Keratinocyte (primary cell): ENCODE data around the gene FNIP2. TPM values are rescaled to one million over a fixed set of nuclear protein-coding genes. Genes with fewer than 3 reads are reported as not detected.

Experiments
- DNase-seq: peaks from one replicate; pipeline ENCODE4 v3.0.0-alpha.2; 2011; ENCODE audit warnings: low read depth, missing footprints, low spot score
- FAIRE-seq: peaks from 2 replicates; lab custom pipeline; 2011; peaks lifted over from hg19 to GRCh38; lab: Jason Lieb, UNC
- H2AFZ ChIP-seq: 2 replicates; pipeline ENCODE4 v1.6.0; 2012; ENCODE audit warnings: low read length, control low read depth, inconsistent platforms; ENCODE audit not compliant: control insufficient read depth
- H3K27ac ChIP-seq: 2 replicates; pipeline ENCODE4 v1.5.1; 2011; ENCODE audit warnings: low read length; ENCODE audit not compliant: control insufficient read depth, insufficient read depth
- H3K27me3 ChIP-seq: 3 replicates; pipeline ENCODE4 v1.6.0; 2011; ENCODE audit warnings: low read length; ENCODE audit not compliant: control insufficient read depth, insufficient read depth; ENCODE audit errors: extremely low read depth
- H3K36me3 ChIP-seq, 2 experiments: 2 replicates in 1 of 2; 3 replicates in 1 of 2; pipeline ENCODE4 v1.5.1; 2011; ENCODE audit warnings: low read length in 2 of 2, mild to moderate bottlenecking in 1 of 2; ENCODE audit not compliant: control insufficient read depth in 2 of 2, insufficient read depth in 2 of 2; ENCODE audit errors: extremely low read depth in 1 of 2
- H3K4me1 ChIP-seq: 3 replicates; pipeline ENCODE4 v1.5.1; 2011; ENCODE audit warnings: low read length; ENCODE audit not compliant: control insufficient read depth, insufficient read depth; ENCODE audit errors: extremely low read depth
- H3K4me2 ChIP-seq: 3 replicates; pipeline ENCODE4 v1.6.0; 2011; ENCODE audit warnings: low read depth, low read length; ENCODE audit not compliant: control insufficient read depth, insufficient read depth; ENCODE audit errors: extremely low read depth
- H3K4me3 ChIP-seq, 3 experiments: fragments of 200-600 bp in 1 of 3; sonication (generic) in 1 of 3; 2 replicates in 2 of 3; 3 replicates in 1 of 3; pipeline ENCODE4 v1.5.1; 2011 to 2016; ENCODE audit warnings: low read length in 3 of 3, mild to moderate bottlenecking in 3 of 3, control low read depth in 2 of 3, inconsistent platforms in 1 of 3, low read depth in 1 of 3, mixed read lengths in 1 of 3, mixed run types in 1 of 3, moderate library complexity in 1 of 3; ENCODE audit not compliant: control insufficient read depth in 2 of 3, insufficient read depth in 2 of 3; ENCODE audit errors: extremely low read depth in 1 of 3
- H3K79me2 ChIP-seq: 2 replicates; pipeline ENCODE4 v1.6.0; 2012; ENCODE audit warnings: low read length; ENCODE audit not compliant: control insufficient read depth, insufficient read depth
- H3K9ac ChIP-seq: 3 replicates; pipeline ENCODE4 v1.6.0; 2011; ENCODE audit warnings: low read length; ENCODE audit not compliant: control insufficient read depth, insufficient read depth; ENCODE audit errors: extremely low read depth
- H3K9me1 ChIP-seq: 3 replicates; pipeline ENCODE4 v1.6.0; 2011; ENCODE audit warnings: low read length; ENCODE audit not compliant: control insufficient read depth, insufficient read depth; ENCODE audit errors: extremely low read depth
- H3K9me3 ChIP-seq: 2 replicates; pipeline ENCODE4 v1.5.1; 2012; ENCODE audit warnings: low read depth, low read length; ENCODE audit not compliant: control insufficient read depth
- H4K20me1 ChIP-seq: 3 replicates; pipeline ENCODE4 v1.6.0; 2011; ENCODE audit warnings: low read length; ENCODE audit not compliant: control insufficient read depth, insufficient read depth; ENCODE audit errors: extremely low read depth
- CTCF ChIP-seq, 3 experiments: IDR thresholded peaks in 1 of 3; conservative IDR thresholded peaks in 1 of 3; optimal IDR thresholded peaks in 1 of 3; 2 replicates in 2 of 3; 3 replicates in 1 of 3; pipeline versions ENCODE3 to v1.5.1; 2011; ENCODE audit warnings: low read length in 3 of 3, mild to moderate bottlenecking in 3 of 3, moderate library complexity in 2 of 3, control low read depth in 1 of 3, inconsistent platforms in 1 of 3; ENCODE audit not compliant: insufficient read depth in 2 of 3; ENCODE audit errors: extremely low read depth in 1 of 3
- EZH2 ChIP-seq: IDR thresholded peaks from one replicate; pipeline ENCODE4 v1.6.1; 2012; ENCODE audit warnings: inconsistent platforms, mild to moderate bottlenecking, low read length, moderate library complexity
- dilution Hi-C: fragments of 300-500 bp; cut with MboI; formaldehyde crosslinking; loops from one replicate; pipeline ENCODE4 v1.7.0; 2020; ENCODE audit warnings: low sequenced_read_pairs; ENCODE audit not compliant: extremely low pct_ligation_motif_present
- polyA plus RNA-seq, 5 experiments: library from polyadenylated mRNA; depleted of rRNA in 3 of 5; stranded (reverse) in 3 of 5; stranded (forward) in 1 of 5; unstranded in 1 of 5; fragments of >200 nt; gene quantifications; 1 replicate in 1 of 5; 2 replicates in 3 of 5; 3 replicates in 1 of 5; pipeline versions ENCODE4 v1.2.1 to v1.2.3, GENCODE V29; 2011 to 2012; ENCODE audit warnings: missing spikeins in 2 of 5, low read depth in 1 of 5, low replicate concordance in 1 of 5

FNIP2 gene
- polyA plus RNA-seq, 1 donor (not counting 4 experiments of a cell fraction or from before 2014, with no cell fraction given), result 6.2 TPM

- DNase-seq (no peak), FAIRE-seq (no peak)
- no peaks in the 10 kb centered on the region for H3K27me3 ChIP-seq
- no peaks in the 10 kb centered on the region for H3K9me3 ChIP-seq
- no peaks in the 10 kb centered on the region for H3K36me3 ChIP-seq
- no peaks in the 10 kb centered on the region for H3K4me1 ChIP-seq
- TF ChIP-seq CTCF (optimal IDR thresholded peaks at IDR 0.05 in 1 of 3, IDR thresholded peaks at IDR 0.05 in 1 of 3, conservative IDR thresholded peaks at IDR 0.05 in 1 of 3; ENCODE audit: extremely low read depth in 1 of 3, insufficient read depth in 2 of 3, low read length in 3 of 3), result no peak
- H3K4me3 ChIP-seq, result no peak overlapping the region
- no peaks in the 10 kb centered on the region for H3K9me1 ChIP-seq
- H3K4me2 ChIP-seq, result no peak overlapping the region
- H3K79me2 ChIP-seq, result no peaks in the 10 kb centered on the region
- dilution Hi-C loops, result no loop called here
- no peak overlapping the region for H3K9ac ChIP-seq
- H3K27ac ChIP-seq, result no peak overlapping the region
- H2AFZ ChIP-seq, result no peak overlapping the region
- no peaks in the 10 kb centered on the region for H4K20me1 ChIP-seq
Observed at GRCh38 chr4:158728236-158728635, 40.6 kb upstream of the FNIP2 start.

GRCh38 chr4:158729716-158730559 is 38.9 kb upstream of the FNIP2 start:
- H3K79me2 ChIP-seq, result no peaks in the 10 kb centered on the region
- dilution Hi-C loops, result no loop called here
- H3K9me3 ChIP-seq, result no peaks in the 10 kb centered on the region
- H3K9ac ChIP-seq, result no peak overlapping the region
- no peak overlapping the region for H2AFZ ChIP-seq
- peak; percentile 93 for FAIRE-seq
- H3K4me1 ChIP-seq, result no peaks in the 10 kb centered on the region
- no peak overlapping the region for H3K4me3 ChIP-seq
- H4K20me1 ChIP-seq, result no peaks in the 10 kb centered on the region
- H3K9me1 ChIP-seq, result no peaks in the 10 kb centered on the region
- peak; percentile 83 to 88 (median 85) for TF ChIP-seq CTCF (optimal IDR thresholded peaks at IDR 0.05 in 1 of 3, IDR thresholded peaks at IDR 0.05 in 1 of 3, conservative IDR thresholded peaks at IDR 0.05 in 1 of 3; ENCODE audit: extremely low read depth in 1 of 3, insufficient read depth in 2 of 3, low read length in 3 of 3)
- no peak for TF ChIP-seq EZH2
- no peak overlapping the region for H3K27ac ChIP-seq
- H3K36me3 ChIP-seq, result no peaks in the 10 kb centered on the region
- no peak for DNase-seq
- H3K4me2 ChIP-seq, result no peak overlapping the region
- H3K27me3 ChIP-seq, result no peaks in the 10 kb centered on the region
